ENCODE data around the gene MRPL51.

DNA sequence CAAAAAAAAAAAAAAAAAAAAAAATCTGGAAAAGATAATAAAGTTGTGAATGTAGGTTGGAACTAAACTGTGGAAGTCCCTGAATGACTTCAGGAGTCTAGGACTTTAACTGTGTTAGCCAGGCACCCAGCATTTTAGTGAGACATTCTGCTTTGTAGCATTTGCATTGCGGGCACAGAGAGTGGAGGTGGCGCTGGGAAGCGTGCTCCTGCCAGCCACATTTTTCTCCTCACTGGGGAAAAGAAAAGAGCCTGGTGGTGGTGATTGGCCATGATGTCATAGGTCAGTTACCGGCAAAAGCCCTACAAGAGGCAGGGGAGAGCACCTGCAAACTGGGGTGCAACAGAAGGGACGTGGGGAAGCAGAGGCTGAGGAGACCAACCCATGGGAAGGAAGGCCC, 31.6 kb upstream of the MRPL51 start:
- TF ChIP-seq, protein P1, sequence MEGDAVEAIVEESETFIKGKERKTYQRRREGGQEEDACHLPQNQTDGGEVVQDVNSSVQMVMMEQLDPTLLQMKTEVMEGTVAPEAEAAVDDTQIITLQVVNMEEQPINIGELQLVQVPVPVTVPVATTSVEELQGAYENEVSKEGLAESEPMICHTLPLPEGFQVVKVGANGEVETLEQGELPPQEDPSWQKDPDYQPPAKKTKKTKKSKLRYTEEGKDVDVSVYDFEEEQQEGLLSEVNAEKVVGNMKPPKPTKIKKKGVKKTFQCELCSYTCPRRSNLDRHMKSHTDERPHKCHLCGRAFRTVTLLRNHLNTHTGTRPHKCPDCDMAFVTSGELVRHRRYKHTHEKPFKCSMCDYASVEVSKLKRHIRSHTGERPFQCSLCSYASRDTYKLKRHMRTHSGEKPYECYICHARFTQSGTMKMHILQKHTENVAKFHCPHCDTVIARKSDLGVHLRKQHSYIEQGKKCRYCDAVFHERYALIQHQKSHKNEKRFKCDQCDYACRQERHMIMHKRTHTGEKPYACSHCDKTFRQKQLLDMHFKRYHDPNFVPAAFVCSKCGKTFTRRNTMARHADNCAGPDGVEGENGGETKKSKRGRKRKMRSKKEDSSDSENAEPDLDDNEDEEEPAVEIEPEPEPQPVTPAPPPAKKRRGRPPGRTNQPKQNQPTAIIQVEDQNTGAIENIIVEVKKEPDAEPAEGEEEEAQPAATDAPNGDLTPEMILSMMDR (conservative IDR thresholded peaks at IDR 0.05; ENCODE audit: low read length), result no peak
- TF ChIP-seq EZH2phosphoT487 (IDR thresholded peaks at IDR 0.05; ENCODE audit: borderline replicate concordance, low read depth, low read length), result no peak

Data from OCI-LY7 (cell line).